ENCODE results near the gene ARRDC1.

Gene ARRDC1

GRCh38 chr9:137645211-137645610, 39.7 kb downstream of the ARRDC1 start:
- Histone ChIP-seq H3K4me3 (ENCODE audit: low read depth, low read length) (no peak overlapping the region), H3K36me3 (replicated peaks) (peaks cover 7% of the 10 kb centered on the region), H3K27me3 (replicated peaks) (no peaks in the 10 kb centered on the region), H3K27ac (no peak overlapping the region)
- TF ChIP-seq, protein P1, sequence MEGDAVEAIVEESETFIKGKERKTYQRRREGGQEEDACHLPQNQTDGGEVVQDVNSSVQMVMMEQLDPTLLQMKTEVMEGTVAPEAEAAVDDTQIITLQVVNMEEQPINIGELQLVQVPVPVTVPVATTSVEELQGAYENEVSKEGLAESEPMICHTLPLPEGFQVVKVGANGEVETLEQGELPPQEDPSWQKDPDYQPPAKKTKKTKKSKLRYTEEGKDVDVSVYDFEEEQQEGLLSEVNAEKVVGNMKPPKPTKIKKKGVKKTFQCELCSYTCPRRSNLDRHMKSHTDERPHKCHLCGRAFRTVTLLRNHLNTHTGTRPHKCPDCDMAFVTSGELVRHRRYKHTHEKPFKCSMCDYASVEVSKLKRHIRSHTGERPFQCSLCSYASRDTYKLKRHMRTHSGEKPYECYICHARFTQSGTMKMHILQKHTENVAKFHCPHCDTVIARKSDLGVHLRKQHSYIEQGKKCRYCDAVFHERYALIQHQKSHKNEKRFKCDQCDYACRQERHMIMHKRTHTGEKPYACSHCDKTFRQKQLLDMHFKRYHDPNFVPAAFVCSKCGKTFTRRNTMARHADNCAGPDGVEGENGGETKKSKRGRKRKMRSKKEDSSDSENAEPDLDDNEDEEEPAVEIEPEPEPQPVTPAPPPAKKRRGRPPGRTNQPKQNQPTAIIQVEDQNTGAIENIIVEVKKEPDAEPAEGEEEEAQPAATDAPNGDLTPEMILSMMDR (IDR thresholded peaks at IDR 0.05; ENCODE audit: low read depth, low read length, missing control alignments): no peak
- DNase-seq: no peak
- in situ Hi-C loops (cut with HindIII; ENCODE audit: low pct_ligation_motif_present, low sequenced_read_pairs): no loop called here

DNA sequence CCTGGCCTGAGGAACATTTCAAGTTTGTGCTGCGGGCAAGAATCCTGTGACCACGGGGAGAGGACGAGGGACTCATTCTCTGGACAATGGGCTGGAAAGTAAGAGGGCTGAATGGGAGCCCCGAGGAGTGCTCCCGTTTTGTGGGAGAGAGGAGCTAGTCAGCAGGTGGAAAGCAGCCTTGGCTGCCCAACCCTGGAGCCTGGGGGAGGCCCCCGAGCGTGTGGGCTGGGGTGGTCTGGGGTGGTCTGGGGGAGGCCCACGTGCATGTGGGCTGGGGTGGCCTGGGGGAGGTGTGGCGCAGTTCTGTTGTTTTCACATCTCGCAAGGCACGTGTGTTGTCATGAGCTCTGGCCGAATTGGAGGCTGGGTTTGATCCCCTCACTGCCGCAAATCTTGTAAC, 40.9 kb downstream of the ARRDC1 start:
- Histone ChIP-seq H3K4me3 (ENCODE audit: low read depth, low read length) (no peak overlapping the region), H3K27me3 (replicated peaks) (no peaks in the 10 kb centered on the region), H3K36me3 (replicated peaks) (peaks cover 8% of the 10 kb centered on the region), H3K27ac (no peak overlapping the region)
- no peak for DNase-seq
- in situ Hi-C loops (cut with HindIII; ENCODE audit: low pct_ligation_motif_present, low sequenced_read_pairs): no loop called here
- TF ChIP-seq, protein P1 (IDR thresholded peaks at IDR 0.05; ENCODE audit: low read depth, low read length, missing control alignments): no peak

DNA sequence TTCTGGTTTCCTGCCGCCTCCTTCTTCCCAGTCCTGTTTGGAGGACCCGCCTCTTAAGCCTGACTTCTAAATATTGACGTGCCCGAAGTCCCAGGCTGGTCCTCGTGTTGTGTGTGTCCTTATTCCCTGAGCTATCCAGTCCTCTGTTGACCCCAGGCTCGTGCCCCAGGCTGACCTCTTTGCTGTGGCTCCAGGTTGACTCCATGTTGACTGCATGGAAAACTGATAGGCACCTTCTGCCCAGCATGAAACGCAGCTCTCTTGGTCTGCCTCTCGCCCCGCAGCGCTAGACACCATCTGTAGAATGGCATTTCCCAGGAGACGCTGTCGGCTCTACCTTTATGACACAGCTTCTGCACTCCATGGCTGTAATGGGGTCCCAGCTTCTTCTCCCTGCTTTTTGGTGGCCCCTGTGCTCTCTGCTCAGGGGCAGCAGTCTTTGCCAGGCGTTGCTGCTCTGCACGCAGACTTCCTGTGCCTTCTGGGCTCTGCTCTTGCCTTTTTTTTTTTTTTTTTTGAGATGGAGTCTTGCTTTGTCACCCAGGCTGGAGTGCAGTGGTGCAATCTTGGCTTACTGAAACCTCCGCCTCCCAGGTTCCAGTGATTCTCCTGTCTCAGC, 41.7 kb downstream of the ARRDC1 start:
- DNase-seq: no peak
- in situ Hi-C loops (cut with HindIII; ENCODE audit: low pct_ligation_motif_present, low sequenced_read_pairs): no loop called here
- Histone ChIP-seq H3K27ac (no peak overlapping the region), H3K36me3 (replicated peaks) (peaks cover 12% of the 10 kb centered on the region), H3K4me3 (ENCODE audit: low read depth, low read length) (no peak overlapping the region), H3K27me3 (replicated peaks) (no peaks in the 10 kb centered on the region)
- TF ChIP-seq, protein P1 (IDR thresholded peaks at IDR 0.05; ENCODE audit: low read depth, low read length, missing control alignments): no peak

DNA sequence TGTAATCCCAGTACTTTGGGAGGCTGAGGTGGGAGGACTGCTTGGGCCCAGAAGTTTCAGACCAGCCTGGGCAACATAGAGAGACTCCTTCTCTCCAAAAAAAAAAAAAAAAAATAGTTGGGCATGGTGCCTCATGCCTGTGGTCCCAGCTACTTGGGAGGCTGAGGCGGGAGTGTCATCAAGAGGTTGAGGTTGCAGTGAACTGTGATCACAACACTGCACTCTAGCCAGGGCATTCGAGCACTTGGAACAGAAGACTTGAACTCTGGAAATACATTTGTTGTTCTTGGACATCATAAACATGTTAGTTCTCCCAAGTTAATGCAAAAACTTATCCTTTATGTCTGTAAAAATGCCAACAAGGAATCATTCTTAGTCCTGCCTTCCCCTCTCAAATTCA, 42.9 kb downstream of the ARRDC1 start:
- DNase-seq: no peak
- TF ChIP-seq, protein P1 (IDR thresholded peaks at IDR 0.05; ENCODE audit: low read depth, low read length, missing control alignments): no peak
- H3K36me3 ChIP-seq (replicated peaks): peaks cover 12% of the 10 kb centered on the region
- in situ Hi-C loops (cut with HindIII; ENCODE audit: low pct_ligation_motif_present, low sequenced_read_pairs): no loop called here
- no peaks in the 10 kb centered on the region for H3K27me3 ChIP-seq (replicated peaks)
- H3K4me3 ChIP-seq (ENCODE audit: low read depth, low read length): no peak overlapping the region
- no peak overlapping the region for H3K27ac ChIP-seq

DNA sequence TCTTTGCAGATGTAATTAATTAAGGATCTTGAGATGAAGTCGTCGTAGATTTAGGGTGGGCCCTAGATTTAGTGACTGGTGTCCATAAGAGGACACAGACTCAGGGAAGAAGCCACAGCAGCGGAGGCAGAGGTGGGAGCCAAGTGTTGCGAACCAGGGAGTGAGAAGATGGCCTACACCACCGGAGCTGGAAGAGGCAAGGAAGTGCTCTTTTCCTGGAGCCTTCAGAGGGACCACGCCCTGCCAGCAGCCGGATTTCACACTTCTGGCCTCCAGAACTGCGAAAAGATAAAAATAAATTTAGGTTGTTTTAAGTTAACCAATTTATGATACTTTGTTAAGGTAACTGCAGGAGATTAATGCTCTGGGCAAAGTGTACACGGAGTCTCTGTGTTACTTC, 44.1 kb downstream of the ARRDC1 start:
- Histone ChIP-seq H3K27me3 (replicated peaks) (no peaks in the 10 kb centered on the region), H3K36me3 (replicated peaks) (peaks cover 9% of the 10 kb centered on the region), H3K27ac (no peak overlapping the region), H3K4me3 (ENCODE audit: low read depth, low read length) (no peak overlapping the region)
- in situ Hi-C loops (cut with HindIII; ENCODE audit: low pct_ligation_motif_present, low sequenced_read_pairs): no loop called here
- DNase-seq: no peak
- TF ChIP-seq, protein P1 (IDR thresholded peaks at IDR 0.05; ENCODE audit: low read depth, low read length, missing control alignments): no peak

DNA sequence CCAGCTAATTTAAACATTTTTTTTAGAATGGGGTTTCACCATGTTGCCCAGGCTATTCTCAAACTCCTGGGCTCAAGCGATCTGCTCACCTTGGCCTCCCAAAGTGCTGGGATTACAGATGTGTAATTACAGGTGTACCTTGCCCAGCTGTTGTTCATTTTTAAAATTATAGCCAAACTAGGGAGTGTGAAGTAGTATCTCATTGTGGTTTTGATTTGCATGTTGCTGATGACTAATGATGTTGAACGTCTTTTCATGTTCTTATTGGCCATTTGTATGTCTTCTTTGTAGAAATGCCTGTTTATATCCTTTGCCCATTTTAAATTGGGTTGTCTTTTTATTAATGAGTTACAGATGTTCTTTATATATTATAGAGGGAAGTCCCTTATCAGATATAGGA, 44.8 kb downstream of the ARRDC1 start:
- in situ Hi-C loops (cut with HindIII; ENCODE audit: low pct_ligation_motif_present, low sequenced_read_pairs): no loop called here
- no peak for DNase-seq
- TF ChIP-seq, protein P1 (IDR thresholded peaks at IDR 0.05; ENCODE audit: low read depth, low read length, missing control alignments): no peak
- peaks cover 9% of the 10 kb centered on the region for H3K36me3 ChIP-seq (replicated peaks)
- H3K4me3 ChIP-seq (ENCODE audit: low read depth, low read length): no peak overlapping the region
- H3K27me3 ChIP-seq (replicated peaks): no peaks in the 10 kb centered on the region
- no peak overlapping the region for H3K27ac ChIP-seq
